Coronary artery (tissue), 2 donors: ENCODE results near the gene EXOC6B.

Experiments used
- DNase-seq: peaks from one replicate; pipeline ENCODE4 v3.0.0-alpha.2; 2017; ENCODE audit warnings: low spot score
- H3K27ac ChIP-seq, 2 donors: fragments of 200-600 bp; sonication (generic); one replicate each; pipeline ENCODE4 v1.5.1; 2016 to 2019
- H3K4me3 ChIP-seq: fragments of 200-600 bp; sonication (generic); 2 replicates; pipeline ENCODE4 v1.5.1; 2016; ENCODE audit warnings: mild to moderate bottlenecking, moderate library complexity
- CTCF ChIP-seq: fragments of 200-600 bp; sonication (generic); IDR thresholded peaks from one replicate; pipeline ENCODE4 v1.5.1; 2019; ENCODE audit warnings: antibody characterized with exemption

EXOC6B gene

GRCh38 chr2:72859831-72860262 lies 34.0 kb upstream of the EXOC6B start:
- DNase-seq: no peak
- H3K4me3 ChIP-seq: no peak overlapping the region
- no peak overlapping the region for H3K27ac ChIP-seq
- TF ChIP-seq CTCF: peak; percentile 19

GRCh38 chr2:72851333-72851732 lies 25.5 kb upstream of the EXOC6B start:
- Histone ChIP-seq H3K4me3 (no peak overlapping the region), H3K27ac (no peak overlapping the region)
- no peak for DNase-seq
- no peak for TF ChIP-seq CTCF

- no peak for DNase-seq
- Histone ChIP-seq H3K27ac (no peak overlapping the region), H3K4me3 (no peak overlapping the region)
- no peak for TF ChIP-seq CTCF
Observed at GRCh38 chr2:72849138-72849462, 23.3 kb upstream of the EXOC6B start.

GRCh38 chr2:72848436-72849137 lies 22.8 kb upstream of the EXOC6B start:
- Histone ChIP-seq H3K27ac (no peak overlapping the region), H3K4me3 (no peak overlapping the region)
- no peak for DNase-seq
- TF ChIP-seq CTCF: no peak

- no peak for DNase-seq
- Histone ChIP-seq H3K4me3 (no peak overlapping the region), H3K27ac (no peak overlapping the region)
- no peak for TF ChIP-seq CTCF
Observed at GRCh38 chr2:72847534-72848315, 21.9 kb upstream of the EXOC6B start.

GRCh38 chr2:72846171-72847095 lies 20.6 kb upstream of the EXOC6B start:
- no peak for DNase-seq
- Histone ChIP-seq H3K4me3 (no peak overlapping the region), H3K27ac (no peak overlapping the region)
- TF ChIP-seq CTCF: no peak
